Measurements from ENCODE around the gene AKR7A2.
"Not testable (repeated sequence)": the region's sequence is repeated elsewhere in the genome, so short reads cannot be mapped to it uniquely, and the experiment has no call there.

The AKR7A2 gene

GRCh38 chr1:19268445-19268844, 43.5 kb downstream of the AKR7A2 start:
- no peak for FAIRE-seq
- DNase-seq (ENCODE audit: low spot score), result no peak

- DNase-seq (ENCODE audit: low spot score) (no peak), FAIRE-seq (no peak)
Observed at GRCh38 chr1:19262744-19263143, 49.2 kb downstream of the AKR7A2 start.

GRCh38 chr1:19262047-19262446, 49.9 kb downstream of the AKR7A2 start:
- no peak for DNase-seq (ENCODE audit: low spot score)

GRCh38 chr1:19260211-19261138, 51.5 kb downstream of the AKR7A2 start:
- no peak for FAIRE-seq
- no peak for DNase-seq (ENCODE audit: low spot score)

More at GRCh38 chr1:19262047-19262446, 49.9 kb downstream of the AKR7A2 start:
- FAIRE-seq, result no peak

- DNase-seq (ENCODE audit: low spot score) (no peak), FAIRE-seq (no peak)
Observed at GRCh38 chr1:19258353-19258752, 53.6 kb downstream of the AKR7A2 start.

GRCh38 chr1:19257178-19257914, 54.6 kb downstream of the AKR7A2 start:
- no peak for DNase-seq (ENCODE audit: low spot score)
- no peak for FAIRE-seq

- DNase-seq (ENCODE audit: low spot score); FAIRE-seq: not testable (repeated sequence)
Observed at GRCh38 chr1:19256301-19256700, 55.6 kb downstream of the AKR7A2 start.

GRCh38 chr1:19255288-19255687, 56.7 kb downstream of the AKR7A2 start:
- no peak for DNase-seq (ENCODE audit: low spot score)
- FAIRE-seq, result no peak

GRCh38 chr1:19254416-19254815, 57.5 kb downstream of the AKR7A2 start:
- no peak for DNase-seq (ENCODE audit: low spot score)
- FAIRE-seq, result no peak
